Mesenchymal stem cell (in vitro differentiated cells and primary cell): ENCODE results near the gene GREB1L. TPM values are rescaled to one million over a fixed set of nuclear protein-coding genes. Genes with fewer than 3 reads are reported as not detected.

Source experiments
- DNase-seq: peaks from one replicate; pipeline ENCODE4 v3.0.0-alpha.2; 2013
- H2AFZ ChIP-seq: one replicate; pipeline ENCODE4 v1.6.1; 2013; ENCODE audit warnings: low read depth, mild to moderate bottlenecking, control low read depth, inconsistent platforms, low read length, moderate library complexity
- H2AK5ac ChIP-seq: 2 replicates; pipeline ENCODE4 v1.6.1; 2013; ENCODE audit warnings: low read length, moderate library complexity, mild to moderate bottlenecking, inconsistent platforms; ENCODE audit not compliant: severe bottlenecking
- H2BK120ac ChIP-seq: one replicate; pipeline ENCODE4 v1.6.1; 2013; ENCODE audit warnings: low read depth, mild to moderate bottlenecking, inconsistent platforms, low read length, moderate library complexity
- H2BK12ac ChIP-seq, 2 experiments: one replicate each; pipeline ENCODE4 v1.6.1; 2013; ENCODE audit warnings: inconsistent platforms in 2 of 2, low read length in 2 of 2, mild to moderate bottlenecking in 2 of 2, moderate library complexity in 2 of 2, control low read depth in 1 of 2
- H2BK15ac ChIP-seq: one replicate; pipeline ENCODE4 v1.6.1; 2013; ENCODE audit warnings: mild to moderate bottlenecking, low read depth, inconsistent platforms; ENCODE audit not compliant: poor library complexity, severe bottlenecking
- H2BK5ac ChIP-seq: 2 replicates; pipeline ENCODE4 v1.6.1; 2013; ENCODE audit warnings: low read depth, mild to moderate bottlenecking, low read length, control low read depth, inconsistent platforms; ENCODE audit not compliant: poor library complexity, severe bottlenecking
- H3K14ac ChIP-seq, 2 experiments: one replicate each; pipeline ENCODE4 v1.6.1; 2013; ENCODE audit warnings: inconsistent platforms in 2 of 2, low read length in 2 of 2, control low read depth in 1 of 2, mild to moderate bottlenecking in 1 of 2, moderate library complexity in 1 of 2
- H3K18ac ChIP-seq, 2 experiments: one replicate each; pipeline ENCODE4 v1.6.1; 2013; ENCODE audit warnings: inconsistent platforms in 2 of 2, low read length in 2 of 2, control low read depth in 1 of 2, low read depth in 1 of 2, mild to moderate bottlenecking in 1 of 2
- H3K23ac ChIP-seq, 2 experiments: one replicate each; pipeline ENCODE4 v1.6.1; 2013; ENCODE audit warnings: inconsistent platforms in 2 of 2, low read length in 2 of 2, mild to moderate bottlenecking in 2 of 2, moderate library complexity in 2 of 2, control low read depth in 1 of 2
- H3K27ac ChIP-seq: 2 replicates; pipeline ENCODE4 v1.5.1; 2013; ENCODE audit warnings: mild to moderate bottlenecking, moderate library complexity, low read length, control low read depth, inconsistent platforms; ENCODE audit not compliant: poor library complexity, severe bottlenecking
- H3K27me3 ChIP-seq, 2 experiments: 2 replicates each; pipeline versions ENCODE4 v1.6.1 to v1.7.0; 2013; ENCODE audit warnings: low read length in 2 of 2, mild to moderate bottlenecking in 2 of 2, moderate library complexity in 2 of 2, control low read depth in 1 of 2, inconsistent platforms in 1 of 2; ENCODE audit not compliant: control insufficient read depth in 1 of 2, insufficient read depth in 1 of 2
- H3K36me3 ChIP-seq, 2 experiments: 2 replicates each; pipeline versions ENCODE4 v1.6.1 to v1.7.0; 2013; ENCODE audit warnings: low read length in 2 of 2, control low read depth in 1 of 2, inconsistent platforms in 1 of 2, low read depth in 1 of 2, mild to moderate bottlenecking in 1 of 2; ENCODE audit not compliant: insufficient read depth in 2 of 2, control insufficient read depth in 1 of 2
- H3K4ac ChIP-seq, 2 experiments: one replicate each; pipeline ENCODE4 v1.6.1; 2013; ENCODE audit warnings: inconsistent platforms in 2 of 2, low read length in 2 of 2, mild to moderate bottlenecking in 2 of 2, moderate library complexity in 2 of 2, control low read depth in 1 of 2, low read depth in 1 of 2
- H3K4me1 ChIP-seq: 2 replicates; pipeline ENCODE4 v1.6.1; 2013; ENCODE audit warnings: low read depth, low read length, control low read depth; ENCODE audit not compliant: control insufficient read depth, insufficient read depth
- H3K4me2 ChIP-seq: 2 replicates; pipeline ENCODE4 v1.6.1; 2013; ENCODE audit warnings: low read length, mild to moderate bottlenecking, inconsistent platforms; ENCODE audit not compliant: poor library complexity, severe bottlenecking
- H3K4me3 ChIP-seq, 2 experiments: 2 replicates each; pipeline versions ENCODE4 v1.5.1 to v1.7.0; 2013; ENCODE audit warnings: low read length in 2 of 2, mild to moderate bottlenecking in 2 of 2, control low read depth in 1 of 2, low read depth in 1 of 2; ENCODE audit not compliant: insufficient read depth in 1 of 2
- H3K79me1 ChIP-seq: replicated peaks from 2 replicates; pipeline ENCODE4 v1.6.1; 2013; ENCODE audit warnings: mild to moderate bottlenecking, control low read depth, low read length, inconsistent platforms; ENCODE audit not compliant: poor library complexity, severe bottlenecking
- H3K9ac ChIP-seq: 2 replicates; pipeline ENCODE4 v1.7.0; 2013; ENCODE audit warnings: mild to moderate bottlenecking, low read length, moderate library complexity
- H3K9me3 ChIP-seq: 2 replicates; pipeline ENCODE4 v1.7.0; 2013; ENCODE audit warnings: mild to moderate bottlenecking, low read length; ENCODE audit not compliant: control insufficient read depth
- H4K8ac ChIP-seq: one replicate; pipeline ENCODE4 v1.6.1; 2013; ENCODE audit warnings: inconsistent platforms, mild to moderate bottlenecking, low read length, moderate library complexity
- H4K91ac ChIP-seq: one replicate; pipeline ENCODE4 v1.6.1; 2013; ENCODE audit warnings: mild to moderate bottlenecking, low read length, inconsistent platforms
- small RNA-seq: library from polyadenylated mRNA; stranded (forward); fragments of <200 nt; extraction: miRNeasy Mini kit (QIAGEN cat#:217004); gene quantifications from one replicate; pipeline ENCODE3, GENCODE V24; 2013; ENCODE audit warnings: low read depth

The GREB1L gene

GRCh38 chr18:21559195-21559594 lies 317.2 kb downstream of the GREB1L start:
- no peak overlapping the region for H2BK5ac ChIP-seq
- no peak overlapping the region for H3K4me3 ChIP-seq
- no peak overlapping the region for H3K27ac ChIP-seq
- H2AK5ac ChIP-seq = no peak overlapping the region
- H4K91ac ChIP-seq = no peak overlapping the region
- no peak overlapping the region for H3K4ac ChIP-seq
- no peaks in the 10 kb centered on the region for H3K9me3 ChIP-seq
- H2AFZ ChIP-seq = no peak overlapping the region
- no peak overlapping the region for H2BK15ac ChIP-seq
- no peaks in the 10 kb centered on the region for H3K4me1 ChIP-seq
- H3K79me1 ChIP-seq = peaks cover 10% of the 10 kb centered on the region
- no peak overlapping the region for H2BK120ac ChIP-seq
- no peak overlapping the region for H3K4me2 ChIP-seq
- no peak overlapping the region for H2BK12ac ChIP-seq
- no peak overlapping the region for H3K9ac ChIP-seq
- DNase-seq = no peak
- no peaks in the 10 kb centered on the region for H3K27me3 ChIP-seq
- H4K8ac ChIP-seq = no peak overlapping the region
- no peak overlapping the region for H3K18ac ChIP-seq
- no peak overlapping the region for H3K14ac ChIP-seq
- H3K36me3 ChIP-seq = peaks cover 31 to 66% of the 10 kb centered on the region in 2 experiments
- H3K23ac ChIP-seq = no peak overlapping the region

- Histone ChIP-seq H2BK12ac (no peak overlapping the region), H3K14ac (no peak overlapping the region), H2AK5ac (no peak overlapping the region), H3K27ac (no peak overlapping the region), H3K4ac (no peak overlapping the region), H2BK15ac (no peak overlapping the region), H2AFZ (no peak overlapping the region), H3K79me1 (peaks cover 15% of the 10 kb centered on the region), H3K23ac (no peak overlapping the region), H3K4me1 (no peaks in the 10 kb centered on the region), H3K18ac (no peak overlapping the region), H2BK5ac (no peak overlapping the region), H3K4me2 (no peak overlapping the region), H3K9ac (no peak overlapping the region), H4K8ac (no peak overlapping the region), H3K9me3 (no peaks in the 10 kb centered on the region), H4K91ac (no peak overlapping the region), H3K27me3 (no peaks in the 10 kb centered on the region), H3K36me3 (peaks cover 17 to 89% of the 10 kb centered on the region in 2 experiments), H2BK120ac (no peak overlapping the region), H3K4me3 (no peak overlapping the region)
- no peak for DNase-seq
These were observed 329.7 kb downstream of the GREB1L start for GRCh38 chr18:21571772-21572171.

Small RNA genes lying within 50 kb of the gene (small RNA-seq; reads per million reads assigned to genes)
- not detected for gene RF00603
